ENCODE data around the gene KRT13.

Gene KRT13

DNA sequence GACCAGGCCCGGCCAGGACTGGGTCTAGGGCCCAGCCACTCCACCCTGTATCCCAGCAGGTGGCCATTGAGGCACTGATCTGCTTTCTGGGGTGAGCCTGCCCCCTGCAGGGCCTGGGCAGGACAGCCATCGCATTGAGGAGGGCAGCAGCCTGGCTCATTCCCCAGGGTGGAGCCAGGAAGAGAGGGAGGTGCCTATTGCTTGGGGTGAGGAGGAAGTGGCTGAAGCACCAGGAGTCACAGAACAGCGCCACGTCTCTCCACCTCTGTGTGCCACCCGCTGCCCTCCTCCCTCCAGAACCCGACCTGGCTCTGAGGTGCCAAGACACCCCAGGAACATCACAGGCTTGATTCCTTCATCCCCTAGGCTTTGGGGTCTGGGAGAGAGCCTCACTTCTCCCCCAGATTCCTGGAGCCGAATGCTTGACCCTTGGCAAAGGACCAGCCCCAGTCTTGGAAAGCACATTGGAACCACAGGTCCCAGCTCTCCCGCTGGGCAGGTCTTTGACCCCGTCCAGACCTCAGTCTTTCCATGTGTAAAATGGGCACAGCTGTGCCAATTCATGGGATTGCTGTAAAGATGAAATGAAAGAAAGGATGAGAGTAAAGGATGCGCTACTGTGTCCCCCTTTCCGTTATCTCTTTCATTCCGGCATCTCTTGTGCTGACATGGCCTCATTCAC is 8.5 kb downstream of the KRT13 start:
- ATAC-seq: peak; percentile 96
- no peak for TF ChIP-seq ESRRG (CRISPR knock-in tag; IDR thresholded peaks at IDR 0.05)
- no peak for TF ChIP-seq ZNF8 (CRISPR knock-in tag; IDR thresholded peaks at IDR 0.05)
- no peak for TF ChIP-seq ZNF565 (CRISPR knock-in tag; conservative IDR thresholded peaks at IDR 0.05; ENCODE audit: low read depth)
- TF ChIP-seq BACH2 (CRISPR knock-in tag; IDR thresholded peaks at IDR 0.05; ENCODE audit: borderline replicate concordance): no peak
- TF ChIP-seq TCF4 (CRISPR knock-in tag; IDR thresholded peaks at IDR 0.05; ENCODE audit: borderline replicate concordance): no peak
- TF ChIP-seq ZFP30 (CRISPR knock-in tag; IDR thresholded peaks at IDR 0.05): no peak
- TF ChIP-seq ARNTL (CRISPR knock-in tag; IDR thresholded peaks at IDR 0.05; ENCODE audit: borderline replicate concordance, low read depth): no peak
- TF ChIP-seq RARB (CRISPR knock-in tag; IDR thresholded peaks at IDR 0.05): no peak

DNA sequence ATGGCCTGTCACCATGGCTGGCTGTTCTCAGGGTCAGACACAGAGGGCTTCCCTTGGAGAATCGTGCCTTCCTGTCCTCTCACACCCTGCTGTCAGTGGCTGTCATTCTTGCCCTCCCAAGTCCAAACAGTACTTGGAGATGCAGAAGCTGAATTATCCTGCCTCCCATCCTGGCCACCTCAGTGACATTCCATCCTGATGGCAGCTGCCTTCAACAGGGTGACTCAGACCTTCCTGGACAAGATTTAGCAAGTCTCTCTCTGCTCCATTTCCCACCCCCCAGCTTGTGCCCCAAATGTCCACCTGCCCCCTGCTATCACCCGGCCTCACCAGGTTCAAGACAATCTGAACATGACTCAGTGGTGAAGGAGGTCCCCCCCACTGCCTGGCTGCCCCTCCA is 10.9 kb downstream of the KRT13 start:
- no peak for TF ChIP-seq SNAI2 (CRISPR knock-in tag; IDR thresholded peaks at IDR 0.05)
- TF ChIP-seq BACH2 (CRISPR knock-in tag; IDR thresholded peaks at IDR 0.05; ENCODE audit: borderline replicate concordance): no peak
- TF ChIP-seq, protein P1, sequence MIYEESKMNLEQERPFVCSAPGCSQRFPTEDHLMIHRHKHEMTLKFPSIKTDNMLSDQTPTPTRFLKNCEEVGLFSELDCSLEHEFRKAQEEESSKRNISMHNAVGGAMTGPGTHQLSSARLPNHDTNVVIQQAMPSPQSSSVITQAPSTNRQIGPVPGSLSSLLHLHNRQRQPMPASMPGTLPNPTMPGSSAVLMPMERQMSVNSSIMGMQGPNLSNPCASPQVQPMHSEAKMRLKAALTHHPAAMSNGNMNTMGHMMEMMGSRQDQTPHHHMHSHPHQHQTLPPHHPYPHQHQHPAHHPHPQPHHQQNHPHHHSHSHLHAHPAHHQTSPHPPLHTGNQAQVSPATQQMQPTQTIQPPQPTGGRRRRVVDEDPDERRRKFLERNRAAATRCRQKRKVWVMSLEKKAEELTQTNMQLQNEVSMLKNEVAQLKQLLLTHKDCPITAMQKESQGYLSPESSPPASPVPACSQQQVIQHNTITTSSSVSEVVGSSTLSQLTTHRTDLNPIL (CRISPR knock-in tag; IDR thresholded peaks at IDR 0.05; ENCODE audit: low read depth): no peak
- TF ChIP-seq, protein P2, sequence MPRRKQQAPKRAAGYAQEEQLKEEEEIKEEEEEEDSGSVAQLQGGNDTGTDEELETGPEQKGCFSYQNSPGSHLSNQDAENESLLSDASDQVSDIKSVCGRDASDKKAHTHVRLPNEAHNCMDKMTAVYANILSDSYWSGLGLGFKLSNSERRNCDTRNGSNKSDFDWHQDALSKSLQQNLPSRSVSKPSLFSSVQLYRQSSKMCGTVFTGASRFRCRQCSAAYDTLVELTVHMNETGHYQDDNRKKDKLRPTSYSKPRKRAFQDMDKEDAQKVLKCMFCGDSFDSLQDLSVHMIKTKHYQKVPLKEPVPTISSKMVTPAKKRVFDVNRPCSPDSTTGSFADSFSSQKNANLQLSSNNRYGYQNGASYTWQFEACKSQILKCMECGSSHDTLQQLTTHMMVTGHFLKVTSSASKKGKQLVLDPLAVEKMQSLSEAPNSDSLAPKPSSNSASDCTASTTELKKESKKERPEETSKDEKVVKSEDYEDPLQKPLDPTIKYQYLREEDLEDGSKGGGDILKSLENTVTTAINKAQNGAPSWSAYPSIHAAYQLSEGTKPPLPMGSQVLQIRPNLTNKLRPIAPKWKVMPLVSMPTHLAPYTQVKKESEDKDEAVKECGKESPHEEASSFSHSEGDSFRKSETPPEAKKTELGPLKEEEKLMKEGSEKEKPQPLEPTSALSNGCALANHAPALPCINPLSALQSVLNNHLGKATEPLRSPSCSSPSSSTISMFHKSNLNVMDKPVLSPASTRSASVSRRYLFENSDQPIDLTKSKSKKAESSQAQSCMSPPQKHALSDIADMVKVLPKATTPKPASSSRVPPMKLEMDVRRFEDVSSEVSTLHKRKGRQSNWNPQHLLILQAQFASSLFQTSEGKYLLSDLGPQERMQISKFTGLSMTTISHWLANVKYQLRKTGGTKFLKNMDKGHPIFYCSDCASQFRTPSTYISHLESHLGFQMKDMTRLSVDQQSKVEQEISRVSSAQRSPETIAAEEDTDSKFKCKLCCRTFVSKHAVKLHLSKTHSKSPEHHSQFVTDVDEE (CRISPR knock-in tag; IDR thresholded peaks at IDR 0.05): no peak
- TF ChIP-seq, protein P3, sequence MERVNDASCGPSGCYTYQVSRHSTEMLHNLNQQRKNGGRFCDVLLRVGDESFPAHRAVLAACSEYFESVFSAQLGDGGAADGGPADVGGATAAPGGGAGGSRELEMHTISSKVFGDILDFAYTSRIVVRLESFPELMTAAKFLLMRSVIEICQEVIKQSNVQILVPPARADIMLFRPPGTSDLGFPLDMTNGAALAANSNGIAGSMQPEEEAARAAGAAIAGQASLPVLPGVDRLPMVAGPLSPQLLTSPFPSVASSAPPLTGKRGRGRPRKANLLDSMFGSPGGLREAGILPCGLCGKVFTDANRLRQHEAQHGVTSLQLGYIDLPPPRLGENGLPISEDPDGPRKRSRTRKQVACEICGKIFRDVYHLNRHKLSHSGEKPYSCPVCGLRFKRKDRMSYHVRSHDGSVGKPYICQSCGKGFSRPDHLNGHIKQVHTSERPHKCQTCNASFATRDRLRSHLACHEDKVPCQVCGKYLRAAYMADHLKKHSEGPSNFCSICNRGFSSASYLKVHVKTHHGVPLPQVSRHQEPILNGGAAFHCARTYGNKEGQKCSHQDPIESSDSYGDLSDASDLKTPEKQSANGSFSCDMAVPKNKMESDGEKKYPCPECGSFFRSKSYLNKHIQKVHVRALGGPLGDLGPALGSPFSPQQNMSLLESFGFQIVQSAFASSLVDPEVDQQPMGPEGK (CRISPR knock-in tag; IDR thresholded peaks at IDR 0.05; ENCODE audit: borderline replicate concordance): no peak
- no peak for TF ChIP-seq ESRRG (CRISPR knock-in tag; IDR thresholded peaks at IDR 0.05)
- TF ChIP-seq ISL1 (CRISPR knock-in tag; IDR thresholded peaks at IDR 0.05): no peak
- TF ChIP-seq, protein P4, sequence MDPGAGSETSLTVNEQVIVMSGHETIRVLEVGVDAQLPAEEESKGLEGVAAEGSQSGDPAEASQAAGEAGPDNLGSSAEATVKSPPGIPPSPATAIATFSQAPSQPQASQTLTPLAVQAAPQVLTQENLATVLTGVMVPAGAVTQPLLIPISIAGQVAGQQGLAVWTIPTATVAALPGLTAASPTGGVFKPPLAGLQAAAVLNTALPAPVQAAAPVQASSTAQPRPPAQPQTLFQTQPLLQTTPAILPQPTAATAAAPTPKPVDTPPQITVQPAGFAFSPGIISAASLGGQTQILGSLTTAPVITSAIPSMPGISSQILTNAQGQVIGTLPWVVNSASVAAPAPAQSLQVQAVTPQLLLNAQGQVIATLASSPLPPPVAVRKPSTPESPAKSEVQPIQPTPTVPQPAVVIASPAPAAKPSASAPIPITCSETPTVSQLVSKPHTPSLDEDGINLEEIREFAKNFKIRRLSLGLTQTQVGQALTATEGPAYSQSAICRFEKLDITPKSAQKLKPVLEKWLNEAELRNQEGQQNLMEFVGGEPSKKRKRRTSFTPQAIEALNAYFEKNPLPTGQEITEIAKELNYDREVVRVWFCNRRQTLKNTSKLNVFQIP (CRISPR knock-in tag; IDR thresholded peaks at IDR 0.05; ENCODE audit: borderline replicate concordance, low read depth): no peak
- no peak for TF ChIP-seq RARB (CRISPR knock-in tag; IDR thresholded peaks at IDR 0.05)
- TF ChIP-seq ZFP3 (CRISPR knock-in tag; IDR thresholded peaks at IDR 0.05): no peak
- ATAC-seq: no peak

DNA sequence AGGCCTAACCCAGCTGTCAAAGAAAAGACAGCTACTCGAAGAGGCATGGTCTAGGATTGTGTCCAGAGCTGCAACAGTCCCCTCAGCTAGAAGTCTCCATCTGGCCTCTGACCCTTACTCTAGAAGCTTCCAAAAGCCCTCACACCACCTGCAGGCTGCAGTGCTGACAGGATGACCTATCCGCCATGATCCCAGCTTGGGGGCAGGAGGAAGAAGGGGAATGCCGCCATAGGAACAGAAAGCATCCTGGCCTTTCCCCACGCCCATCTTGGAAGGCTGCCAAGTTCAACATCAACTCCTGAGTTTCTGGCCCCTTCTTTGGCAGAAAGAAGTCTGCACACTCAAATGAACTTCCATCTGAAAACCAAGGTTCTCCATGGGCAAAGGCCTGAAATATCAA is 12.6 kb downstream of the KRT13 start:
- no peak for TF ChIP-seq TOX (CRISPR knock-in tag; IDR thresholded peaks at IDR 0.05; ENCODE audit: borderline replicate concordance)
- TF ChIP-seq ESRRG (CRISPR knock-in tag; IDR thresholded peaks at IDR 0.05): no peak
- TF ChIP-seq TCF4 (CRISPR knock-in tag; IDR thresholded peaks at IDR 0.05; ENCODE audit: borderline replicate concordance): no peak
- TF ChIP-seq ZNF8 (CRISPR knock-in tag; IDR thresholded peaks at IDR 0.05): no peak
- TF ChIP-seq, protein P3 (CRISPR knock-in tag; IDR thresholded peaks at IDR 0.05; ENCODE audit: borderline replicate concordance): no peak
- no peak for TF ChIP-seq GLIS3 (CRISPR knock-in tag; IDR thresholded peaks at IDR 0.05)
- no peak for TF ChIP-seq ZC3H10 (CRISPR knock-in tag; IDR thresholded peaks at IDR 0.05)
- TF ChIP-seq SNAI2 (CRISPR knock-in tag; IDR thresholded peaks at IDR 0.05): no peak
- no peak for TF ChIP-seq ARNTL (CRISPR knock-in tag; IDR thresholded peaks at IDR 0.05; ENCODE audit: borderline replicate concordance, low read depth)
- TF ChIP-seq, protein P2 (CRISPR knock-in tag; IDR thresholded peaks at IDR 0.05): no peak
- no peak for TF ChIP-seq OSR1 (CRISPR knock-in tag; IDR thresholded peaks at IDR 0.05)
- no peak for TF ChIP-seq ZNF565 (CRISPR knock-in tag; conservative IDR thresholded peaks at IDR 0.05; ENCODE audit: low read depth)
- no peak for ATAC-seq
